GM12875 (cell line): ENCODE results near the gene STH.
A peak's percentile ranks its signal among the peaks of the same experiment; 100 is the strongest.

Experiments used
- H3K4me3 ChIP-seq: one replicate; pipeline ENCODE4 v1.5.1; 2011; ENCODE audit warnings: low read depth, low read length, control low read depth
- TF ChIP-seq, protein P1 (sequence below): IDR thresholded peaks from 2 replicates; pipeline ENCODE4 v1.5.1; 2011; ENCODE audit warnings: low read depth, mild to moderate bottlenecking, control low read depth, inconsistent platforms, low read length, moderate library complexity, borderline replicate concordance; ENCODE audit not compliant: insufficient read depth

STH gene

DNA sequence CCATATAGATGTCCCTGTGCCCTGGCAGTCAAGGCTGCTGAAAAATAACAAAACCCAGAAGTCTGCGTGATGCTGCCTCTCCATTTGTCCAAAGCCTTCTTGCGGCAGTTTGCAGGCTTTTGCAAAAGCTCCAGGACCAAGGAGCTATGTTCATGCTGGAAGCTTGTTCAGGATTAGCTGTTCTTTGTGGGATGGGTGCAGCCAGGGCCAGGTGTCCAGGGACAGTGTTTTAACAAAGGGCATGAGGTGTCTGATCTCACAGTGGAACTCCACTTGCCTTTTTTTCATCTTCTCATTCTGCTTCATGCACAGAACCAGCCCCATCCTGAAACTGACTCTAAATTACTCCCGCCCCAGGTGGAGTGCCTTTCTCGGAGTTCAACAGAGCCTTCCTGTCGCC lies 31.7 kb upstream of the STH start:
- TF ChIP-seq, protein P1, sequence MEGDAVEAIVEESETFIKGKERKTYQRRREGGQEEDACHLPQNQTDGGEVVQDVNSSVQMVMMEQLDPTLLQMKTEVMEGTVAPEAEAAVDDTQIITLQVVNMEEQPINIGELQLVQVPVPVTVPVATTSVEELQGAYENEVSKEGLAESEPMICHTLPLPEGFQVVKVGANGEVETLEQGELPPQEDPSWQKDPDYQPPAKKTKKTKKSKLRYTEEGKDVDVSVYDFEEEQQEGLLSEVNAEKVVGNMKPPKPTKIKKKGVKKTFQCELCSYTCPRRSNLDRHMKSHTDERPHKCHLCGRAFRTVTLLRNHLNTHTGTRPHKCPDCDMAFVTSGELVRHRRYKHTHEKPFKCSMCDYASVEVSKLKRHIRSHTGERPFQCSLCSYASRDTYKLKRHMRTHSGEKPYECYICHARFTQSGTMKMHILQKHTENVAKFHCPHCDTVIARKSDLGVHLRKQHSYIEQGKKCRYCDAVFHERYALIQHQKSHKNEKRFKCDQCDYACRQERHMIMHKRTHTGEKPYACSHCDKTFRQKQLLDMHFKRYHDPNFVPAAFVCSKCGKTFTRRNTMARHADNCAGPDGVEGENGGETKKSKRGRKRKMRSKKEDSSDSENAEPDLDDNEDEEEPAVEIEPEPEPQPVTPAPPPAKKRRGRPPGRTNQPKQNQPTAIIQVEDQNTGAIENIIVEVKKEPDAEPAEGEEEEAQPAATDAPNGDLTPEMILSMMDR = no peak
- H3K4me3 ChIP-seq = no peak overlapping the region

DNA sequence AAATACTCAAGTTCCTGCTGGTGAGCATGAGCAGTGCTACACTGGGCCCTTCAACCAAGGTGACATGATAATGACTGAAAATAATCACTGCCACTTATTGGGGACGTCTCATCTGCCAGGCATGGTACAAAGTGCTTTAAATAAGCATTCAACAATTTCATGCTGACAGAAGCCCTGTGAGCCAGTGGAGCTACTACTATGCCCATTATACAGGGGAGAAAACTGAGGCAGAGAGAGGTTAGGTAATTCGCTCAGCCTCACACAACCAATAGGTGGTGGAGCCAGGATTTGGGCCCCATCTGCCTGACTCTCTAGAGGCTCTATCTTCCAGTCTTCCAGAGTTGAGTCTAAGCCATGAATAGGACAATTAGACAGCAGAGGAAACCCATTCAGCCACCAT lies 30.3 kb upstream of the STH start:
- no peak overlapping the region for H3K4me3 ChIP-seq
- TF ChIP-seq, protein P1 = no peak

DNA sequence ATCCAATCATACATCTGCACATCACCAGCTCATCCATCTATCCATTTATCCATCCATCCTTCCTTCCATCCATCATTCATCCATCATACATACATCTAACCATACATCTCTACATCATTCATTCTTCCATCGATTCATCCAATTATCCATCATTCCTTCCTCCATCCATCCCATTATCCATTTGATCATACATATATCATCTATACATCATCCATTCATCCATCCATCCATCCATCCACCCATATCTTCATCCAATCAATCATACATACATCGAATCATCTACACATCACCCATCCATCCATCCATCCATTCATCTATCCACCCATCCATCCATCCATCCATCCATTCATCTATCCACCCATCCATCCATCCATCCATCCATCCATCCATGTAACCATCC lies 29.3 kb upstream of the STH start:
- TF ChIP-seq, protein P1 = no peak

DNA sequence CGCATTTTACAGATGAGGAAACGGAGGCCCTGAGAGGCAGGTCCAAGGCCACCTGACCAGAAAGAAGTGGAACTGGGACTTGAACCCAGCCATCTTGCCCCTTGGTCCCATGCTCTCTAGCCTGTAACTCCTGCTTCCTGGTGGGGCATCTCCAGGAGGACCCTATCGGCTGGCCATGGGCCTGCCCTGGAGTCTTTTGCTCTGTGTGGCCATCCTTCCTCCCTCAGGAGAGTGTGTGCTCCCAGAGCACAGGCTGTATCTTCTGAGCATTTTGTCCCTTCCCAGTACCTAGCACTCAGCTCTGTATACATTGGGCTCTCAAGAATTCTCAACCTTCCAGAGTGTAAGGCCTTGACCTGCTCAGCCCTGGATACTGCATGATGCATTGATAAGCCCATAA lies 28.4 kb upstream of the STH start:
- no peak overlapping the region for H3K4me3 ChIP-seq
- TF ChIP-seq, protein P1 = no peak

More for the DNA sequence above, 29.3 kb upstream of the STH start:
- H3K4me3 ChIP-seq = no peak overlapping the region

DNA sequence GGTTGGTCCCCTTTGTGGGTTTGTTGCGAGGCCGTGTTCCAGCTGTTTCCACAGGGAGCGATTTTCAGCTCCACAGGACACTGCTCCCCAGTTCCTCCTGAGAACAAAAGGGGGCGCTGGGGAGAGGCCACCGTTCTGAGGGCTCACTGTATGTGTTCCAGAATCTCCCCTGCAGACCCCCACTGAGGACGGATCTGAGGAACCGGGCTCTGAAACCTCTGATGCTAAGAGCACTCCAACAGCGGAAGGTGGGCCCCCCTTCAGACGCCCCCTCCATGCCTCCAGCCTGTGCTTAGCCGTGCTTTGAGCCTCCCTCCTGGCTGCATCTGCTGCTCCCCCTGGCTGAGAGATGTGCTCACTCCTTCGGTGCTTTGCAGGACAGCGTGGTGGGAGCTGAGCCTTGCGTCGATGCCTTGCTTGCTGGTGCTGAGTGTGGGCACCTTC lies 27.3 kb upstream of the STH start:
- TF ChIP-seq, protein P1 = peak; percentile 26; the same call in 1 of the 2 replicates
- no peak overlapping the region for H3K4me3 ChIP-seq

DNA sequence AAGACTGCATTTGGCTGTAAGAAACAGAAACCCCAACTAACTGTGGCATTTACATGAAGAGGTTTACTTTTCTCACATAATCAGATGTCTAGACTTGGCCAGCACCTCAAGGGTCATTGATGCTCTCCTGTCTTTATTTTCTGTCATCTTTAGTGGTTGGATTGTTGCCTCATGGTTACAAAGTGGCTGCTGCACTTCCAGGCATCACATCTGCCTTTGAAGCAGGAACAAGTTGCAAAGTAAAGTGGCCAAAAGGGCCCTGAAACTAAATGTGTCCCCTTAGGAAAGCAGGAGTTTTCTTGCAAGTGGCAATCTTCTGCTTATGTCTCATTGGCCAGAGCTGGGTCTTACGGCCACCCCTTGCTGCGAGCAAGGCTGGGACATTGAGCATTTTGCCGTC lies 26.5 kb upstream of the STH start:
- no peak overlapping the region for H3K4me3 ChIP-seq
- TF ChIP-seq, protein P1 = no peak

DNA sequence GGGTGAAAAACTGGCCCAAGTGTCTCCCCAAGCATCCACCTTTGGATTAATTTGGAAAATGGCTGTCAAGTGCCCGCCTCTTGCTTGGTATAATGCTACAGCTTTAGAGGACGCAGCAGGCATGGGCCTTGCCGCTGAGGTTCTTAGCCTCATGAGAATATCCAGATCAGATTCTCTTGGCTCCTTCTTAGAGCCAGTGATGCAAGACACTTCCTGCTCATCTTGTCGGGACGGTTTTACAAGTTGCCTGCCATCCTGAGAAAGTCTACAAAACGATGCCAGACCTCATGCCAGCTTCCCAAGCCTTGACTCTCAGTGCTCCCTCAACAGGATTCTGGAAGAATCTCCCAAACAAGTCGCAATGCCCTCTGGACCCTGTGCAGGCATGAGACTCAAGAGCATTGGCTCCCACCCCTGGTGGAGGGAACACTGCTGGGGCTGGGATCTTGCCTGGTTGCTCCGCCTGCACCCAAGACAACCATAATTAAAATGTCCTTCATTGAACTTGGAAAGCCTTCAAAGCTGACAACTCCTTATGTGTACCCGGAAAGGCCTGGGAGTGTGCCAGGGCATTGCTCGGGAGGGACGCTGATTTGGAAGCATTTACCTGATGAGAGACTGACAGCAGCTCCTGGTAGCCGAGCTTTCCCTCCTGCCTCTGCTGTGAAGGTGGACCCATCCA lies 25.8 kb upstream of the STH start:
- H3K4me3 ChIP-seq = no peak overlapping the region
- TF ChIP-seq, protein P1 = no peak
